GM10266 (cell line): ENCODE measurements around the gene HDAC8.
"Not testable (repeated sequence)": the region's sequence is repeated elsewhere in the genome, so short reads cannot be mapped to it uniquely, and the experiment has no call there.

Experiments used
- DNase-seq: peaks from one replicate; pipeline ENCODE4 v3.0.0; 2012; ENCODE audit errors: extremely low spot score
- CTCF ChIP-seq: IDR thresholded peaks from 2 replicates; pipeline ENCODE4 v1.5.1; 2012; ENCODE audit warnings: mild to moderate bottlenecking, low read depth; ENCODE audit not compliant: control insufficient read depth, insufficient read depth; ENCODE audit errors: missing control alignments

The HDAC8 gene

GRCh38 chrX:72554448-72555140 is 18.0 kb downstream of the HDAC8 start:
- TF ChIP-seq CTCF = no peak
- no peak for DNase-seq

- DNase-seq = not testable (repeated sequence)
Measured at GRCh38 chrX:72552443-72552842, 20.2 kb downstream of the HDAC8 start.

GRCh38 chrX:72545990-72546389 is 26.7 kb downstream of the HDAC8 start:
- no peak for DNase-seq
- no peak for TF ChIP-seq CTCF

GRCh38 chrX:72540318-72540717 is 32.3 kb downstream of the HDAC8 start:
- peak; percentile 3 for DNase-seq
- TF ChIP-seq CTCF = no peak

GRCh38 chrX:72539822-72540221 is 32.8 kb downstream of the HDAC8 start:
- no peak for TF ChIP-seq CTCF
- no peak for DNase-seq

- no peak for DNase-seq
- no peak for TF ChIP-seq CTCF
Measured at GRCh38 chrX:72536542-72536941, 36.1 kb downstream of the HDAC8 start.

GRCh38 chrX:72532366-72532765 is 40.3 kb downstream of the HDAC8 start:
- DNase-seq = no peak
- no peak for TF ChIP-seq CTCF
